Medulla oblongata (tissue), 1 donor: ENCODE data around the gene CFAP299.
A peak's percentile ranks its signal among the peaks of the same experiment; 100 is the strongest.

Experiments used
- DNase-seq: peaks from one replicate; pipeline ENCODE4 v3.0.0-alpha.2; 2015; ENCODE audit errors: extremely low spot score

Gene CFAP299

GRCh38 chr4:80831383-80832361 is 496.1 kb downstream of the CFAP299 start:
- DNase-seq = no peak

GRCh38 chr4:80839281-80839680 is 503.8 kb downstream of the CFAP299 start:
- DNase-seq = no peak

GRCh38 chr4:80839792-80840191 is 504.3 kb downstream of the CFAP299 start:
- no peak for DNase-seq

- DNase-seq = no peak
These were observed 504.9 kb downstream of the CFAP299 start for GRCh38 chr4:80840396-80840795.

- DNase-seq = no peak
These were observed 506.2 kb downstream of the CFAP299 start for GRCh38 chr4:80841587-80842281.

- DNase-seq = no peak
These were observed 510.7 kb downstream of the CFAP299 start for GRCh38 chr4:80846210-80846609.

GRCh38 chr4:80852061-80852460 is 516.5 kb downstream of the CFAP299 start:
- no peak for DNase-seq

GRCh38 chr4:80873571-80873970 is 538.0 kb downstream of the CFAP299 start:
- no peak for DNase-seq

- no peak for DNase-seq
These were observed 539.4 kb downstream of the CFAP299 start for GRCh38 chr4:80874979-80875378.

GRCh38 chr4:80875642-80876041 is 540.1 kb downstream of the CFAP299 start:
- no peak for DNase-seq

GRCh38 chr4:80876810-80877209 is 541.3 kb downstream of the CFAP299 start:
- peak; percentile 21 for DNase-seq

- no peak for DNase-seq
These were observed 542.7 kb downstream of the CFAP299 start for GRCh38 chr4:80878218-80878617.

GRCh38 chr4:80897537-80898303 is 562.2 kb downstream of the CFAP299 start:
- no peak for DNase-seq

- no peak for DNase-seq
These were observed 565.4 kb downstream of the CFAP299 start for GRCh38 chr4:80900908-80901307.

GRCh38 chr4:80903020-80903419 is 567.5 kb downstream of the CFAP299 start:
- DNase-seq = no peak

- DNase-seq = no peak
These were observed 574.4 kb downstream of the CFAP299 start for GRCh38 chr4:80909938-80910337.

- no peak for DNase-seq
These were observed 575.9 kb downstream of the CFAP299 start for GRCh38 chr4:80911458-80911857.

- no peak for DNase-seq
These were observed 576.8 kb downstream of the CFAP299 start for GRCh38 chr4:80912350-80912749.

- no peak for DNase-seq
These were observed 577.9 kb downstream of the CFAP299 start for GRCh38 chr4:80913381-80913780.

- DNase-seq = no peak
These were observed 581.2 kb downstream of the CFAP299 start for GRCh38 chr4:80916770-80917169.

GRCh38 chr4:80918004-80918403 is 582.5 kb downstream of the CFAP299 start:
- no peak for DNase-seq

GRCh38 chr4:80921441-80921840 is 585.9 kb downstream of the CFAP299 start:
- DNase-seq = no peak
